Glutamatergic neuron (in vitro differentiated cells): ENCODE measurements around the gene MED1. TPM values are rescaled to one million over a fixed set of nuclear protein-coding genes. Genes with fewer than 3 reads are reported as not detected.

Source experiments
- DNase-seq: peaks from one replicate; pipeline ENCODE4 v3.0.0; 2022
- H3K27ac Mint-ChIP-seq: one replicate; pipeline ENCODE4 v1.8.0; 2020; ENCODE audit warnings: mild to moderate bottlenecking, mixed read lengths, inconsistent platforms; ENCODE audit not compliant: unreplicated experiment
- H3K27me3 Mint-ChIP-seq: one replicate; pipeline ENCODE4 v1.8.0; 2020; ENCODE audit warnings: mild to moderate bottlenecking, moderate library complexity, mixed read lengths, inconsistent platforms; ENCODE audit not compliant: unreplicated experiment
- H3K36me3 Mint-ChIP-seq: one replicate; pipeline ENCODE4 v1.8.0; 2020; ENCODE audit warnings: mild to moderate bottlenecking, mixed read lengths, inconsistent platforms; ENCODE audit not compliant: unreplicated experiment
- H3K4me1 Mint-ChIP-seq: one replicate; pipeline ENCODE4 v1.8.0; 2020; ENCODE audit warnings: mild to moderate bottlenecking, low read depth, mixed read lengths, inconsistent platforms; ENCODE audit not compliant: unreplicated experiment
- H3K4me3 Mint-ChIP-seq: one replicate; pipeline ENCODE4 v1.8.0; 2020; ENCODE audit warnings: mild to moderate bottlenecking, mixed read lengths, inconsistent platforms; ENCODE audit not compliant: unreplicated experiment
- H3K9me3 Mint-ChIP-seq: one replicate; pipeline ENCODE4 v1.8.0; 2020; ENCODE audit warnings: mild to moderate bottlenecking, moderate library complexity, mixed read lengths, inconsistent platforms; ENCODE audit not compliant: unreplicated experiment
- total RNA-seq: library from RNA; stranded (reverse); fragmentation: NEBNext Ultra II Directional; extraction: Animal tissue kit (Norgen Biotek cat#: 25700); gene quantifications from one replicate; pipeline ENCODE4 v1.2.1, GENCODE V29; 2021; ENCODE audit not compliant: unreplicated experiment
- TF ChIP-seq, protein P1 (sequence below): fragments of 200-600 bp; sonication (generic); IDR thresholded peaks from one replicate; pipeline ENCODE4 v1.5.0; 2021; ENCODE audit not compliant: partially characterized antibody, unreplicated experiment

MED1 gene
- total RNA-seq, 1 donor from 2014 or later: 46.0 TPM

- Mint-ChIP-seq H3K27ac (peak overlapping the region; percentile 83), H3K27me3 (peaks cover 6% of the 10 kb centered on the region), H3K4me3 (peak overlapping the region; percentile 95), H3K4me1 (peaks cover 10% of the 10 kb centered on the region), H3K36me3 (no peaks in the 10 kb centered on the region), H3K9me3 (peaks cover 8% of the 10 kb centered on the region)
- TF ChIP-seq, protein P1, sequence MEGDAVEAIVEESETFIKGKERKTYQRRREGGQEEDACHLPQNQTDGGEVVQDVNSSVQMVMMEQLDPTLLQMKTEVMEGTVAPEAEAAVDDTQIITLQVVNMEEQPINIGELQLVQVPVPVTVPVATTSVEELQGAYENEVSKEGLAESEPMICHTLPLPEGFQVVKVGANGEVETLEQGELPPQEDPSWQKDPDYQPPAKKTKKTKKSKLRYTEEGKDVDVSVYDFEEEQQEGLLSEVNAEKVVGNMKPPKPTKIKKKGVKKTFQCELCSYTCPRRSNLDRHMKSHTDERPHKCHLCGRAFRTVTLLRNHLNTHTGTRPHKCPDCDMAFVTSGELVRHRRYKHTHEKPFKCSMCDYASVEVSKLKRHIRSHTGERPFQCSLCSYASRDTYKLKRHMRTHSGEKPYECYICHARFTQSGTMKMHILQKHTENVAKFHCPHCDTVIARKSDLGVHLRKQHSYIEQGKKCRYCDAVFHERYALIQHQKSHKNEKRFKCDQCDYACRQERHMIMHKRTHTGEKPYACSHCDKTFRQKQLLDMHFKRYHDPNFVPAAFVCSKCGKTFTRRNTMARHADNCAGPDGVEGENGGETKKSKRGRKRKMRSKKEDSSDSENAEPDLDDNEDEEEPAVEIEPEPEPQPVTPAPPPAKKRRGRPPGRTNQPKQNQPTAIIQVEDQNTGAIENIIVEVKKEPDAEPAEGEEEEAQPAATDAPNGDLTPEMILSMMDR: no peak
- DNase-seq: peak; percentile 17
Observed at GRCh38 chr17:39462631-39463375, 11.7 kb upstream of the MED1 start.

GRCh38 chr17:39461926-39462569, 11.0 kb upstream of the MED1 start:
- Mint-ChIP-seq H3K4me1 (peaks cover 10% of the 10 kb centered on the region), H3K36me3 (no peaks in the 10 kb centered on the region), H3K27ac (peak overlapping the region; percentile 83), H3K27me3 (peaks cover 6% of the 10 kb centered on the region), H3K9me3 (peaks cover 8% of the 10 kb centered on the region), H3K4me3 (peak overlapping the region; percentile 95)
- DNase-seq: no peak
- TF ChIP-seq, protein P1: no peak

GRCh38 chr17:39461113-39461925, 10.3 kb upstream of the MED1 start, which contains the start of gene CDK12:
TSS of gene CDK12 (plus strand) at chr17:39461486. CDS start at chr17:39462072, 586 bp downstream.
- peaks cover 6% of the 10 kb centered on the region for H3K27me3 Mint-ChIP-seq
- no peaks in the 10 kb centered on the region for H3K36me3 Mint-ChIP-seq
- peak within 1 kb of the TSS; percentile 96 for H3K27ac Mint-ChIP-seq
- DNase-seq: peak; percentile 90
- H3K4me1 Mint-ChIP-seq: peaks cover 10% of the 10 kb centered on the region
- TF ChIP-seq, protein P1: no peak
- H3K9me3 Mint-ChIP-seq: peaks cover 8% of the 10 kb centered on the region
- peak within 1 kb of the TSS; percentile 95 for H3K4me3 Mint-ChIP-seq

DNA sequence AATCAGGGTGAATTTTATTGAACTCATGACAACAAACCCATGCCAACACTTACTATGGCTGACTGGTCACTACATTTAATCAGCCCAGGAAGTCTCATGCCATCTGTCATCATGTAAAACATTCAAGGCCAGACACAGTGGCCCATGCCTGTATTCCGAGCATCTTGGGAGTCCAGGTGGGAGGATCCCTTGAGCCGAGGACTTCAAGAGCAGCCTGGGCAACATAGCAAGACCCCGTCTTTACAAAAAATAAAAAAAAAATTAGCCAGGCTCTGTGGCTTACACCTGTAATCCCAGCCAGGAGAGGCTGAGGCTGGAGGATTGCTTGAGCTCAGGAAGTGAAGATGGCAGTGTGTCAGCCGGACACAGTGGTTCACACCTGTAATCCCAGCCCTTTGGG, 4.9 kb upstream of the MED1 start:
- Mint-ChIP-seq H3K27ac (no peak overlapping the region), H3K36me3 (no peaks in the 10 kb centered on the region), H3K4me3 (no peak overlapping the region), H3K27me3 (peaks cover 3% of the 10 kb centered on the region), H3K4me1 (no peaks in the 10 kb centered on the region), H3K9me3 (peaks cover 3% of the 10 kb centered on the region)
- DNase-seq: no peak
- TF ChIP-seq, protein P1: no peak
